NCI-H82 (cell line): ENCODE results near the gene RPUSD1.
A peak's percentile ranks its signal among the peaks of the same experiment; 100 is the strongest.
"Not testable (repeated sequence)": the region's sequence is repeated elsewhere in the genome, so short reads cannot be mapped to it uniquely, and the experiment has no call there.

ENCODE experiments used
- DNase-seq: peaks from one replicate; lab custom pipeline; 2025; lab: John Stamatoyannopoulos, UW

RPUSD1 gene

DNA sequence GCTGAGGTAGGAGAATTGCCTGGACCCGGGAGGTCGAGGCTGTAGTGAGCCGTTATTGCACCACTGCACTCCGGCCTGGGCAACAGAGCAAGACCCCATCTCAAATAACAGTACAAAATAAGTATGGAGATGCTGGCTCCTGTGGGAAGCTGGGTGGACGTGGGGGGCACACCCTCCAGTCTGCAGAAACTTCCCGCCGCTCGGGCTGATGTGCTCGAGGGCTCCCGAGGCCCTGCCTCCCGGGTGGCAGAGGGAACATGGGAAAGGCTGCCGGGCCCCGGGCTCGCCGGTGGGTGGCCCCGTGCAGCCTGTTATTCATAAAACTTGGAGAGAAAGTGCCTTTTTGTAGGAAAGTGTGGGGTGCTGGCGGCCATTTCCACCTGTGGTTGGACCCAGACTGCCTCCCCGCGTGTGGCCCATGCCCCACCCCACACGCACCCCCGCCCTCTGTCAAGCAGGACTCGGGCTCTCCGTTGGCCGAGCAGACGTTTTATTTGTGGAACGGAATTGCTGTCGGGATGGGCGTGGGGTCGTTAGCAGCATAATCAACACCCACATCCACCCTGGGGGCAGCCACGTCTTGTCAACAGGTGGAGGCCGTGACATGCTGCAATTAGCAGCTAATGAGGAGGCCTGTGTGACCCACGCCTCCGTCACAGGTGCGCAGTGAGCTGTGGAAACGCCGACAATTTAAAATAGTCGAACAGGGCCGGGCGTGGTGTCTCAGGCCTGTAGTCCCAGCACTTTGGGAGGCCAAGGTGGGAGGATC lies 40.0 kb downstream of the RPUSD1 start:
- DNase-seq = no peak

DNA sequence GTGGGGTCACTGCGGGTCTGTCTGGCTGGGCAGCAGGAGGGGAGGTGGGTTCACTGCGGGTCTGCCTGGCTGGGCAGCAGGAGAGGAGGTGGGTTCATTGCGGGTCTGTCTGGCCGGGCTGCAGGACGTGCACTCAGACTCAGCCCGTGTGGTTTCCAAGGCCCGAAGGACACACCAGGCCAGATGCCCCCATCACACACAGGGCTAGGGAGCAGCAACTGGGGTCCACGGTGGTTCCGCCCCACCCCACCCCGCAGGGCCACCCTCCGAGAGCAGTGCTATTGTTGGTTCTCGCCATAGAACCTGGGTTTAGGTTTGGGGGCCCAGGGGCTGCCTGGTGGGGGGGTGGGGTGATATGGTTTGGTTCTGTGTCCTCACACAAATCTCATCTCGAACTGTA lies 41.5 kb downstream of the RPUSD1 start:
- DNase-seq = no peak

DNA sequence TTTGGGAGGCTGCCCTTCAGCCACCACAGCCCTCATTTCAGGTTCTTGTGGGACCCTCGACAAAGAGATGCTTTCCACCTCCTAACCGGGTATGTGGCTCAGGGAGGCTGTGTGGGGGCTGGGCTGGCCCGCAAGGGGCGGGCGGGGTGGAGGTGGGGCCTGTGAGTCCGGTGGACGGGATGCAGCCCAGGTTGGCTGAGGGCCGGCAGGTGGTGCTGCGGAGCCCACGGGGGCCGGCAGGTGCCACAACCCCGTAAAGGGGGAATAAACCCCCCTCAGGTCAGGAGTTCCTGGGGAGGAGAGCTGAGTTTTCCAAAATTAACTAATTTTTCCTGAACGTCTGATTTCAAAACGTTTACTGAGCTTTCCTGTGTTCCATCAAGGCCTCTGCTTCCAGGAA lies 42.4 kb downstream of the RPUSD1 start:
- peak; percentile 67 for DNase-seq

DNA sequence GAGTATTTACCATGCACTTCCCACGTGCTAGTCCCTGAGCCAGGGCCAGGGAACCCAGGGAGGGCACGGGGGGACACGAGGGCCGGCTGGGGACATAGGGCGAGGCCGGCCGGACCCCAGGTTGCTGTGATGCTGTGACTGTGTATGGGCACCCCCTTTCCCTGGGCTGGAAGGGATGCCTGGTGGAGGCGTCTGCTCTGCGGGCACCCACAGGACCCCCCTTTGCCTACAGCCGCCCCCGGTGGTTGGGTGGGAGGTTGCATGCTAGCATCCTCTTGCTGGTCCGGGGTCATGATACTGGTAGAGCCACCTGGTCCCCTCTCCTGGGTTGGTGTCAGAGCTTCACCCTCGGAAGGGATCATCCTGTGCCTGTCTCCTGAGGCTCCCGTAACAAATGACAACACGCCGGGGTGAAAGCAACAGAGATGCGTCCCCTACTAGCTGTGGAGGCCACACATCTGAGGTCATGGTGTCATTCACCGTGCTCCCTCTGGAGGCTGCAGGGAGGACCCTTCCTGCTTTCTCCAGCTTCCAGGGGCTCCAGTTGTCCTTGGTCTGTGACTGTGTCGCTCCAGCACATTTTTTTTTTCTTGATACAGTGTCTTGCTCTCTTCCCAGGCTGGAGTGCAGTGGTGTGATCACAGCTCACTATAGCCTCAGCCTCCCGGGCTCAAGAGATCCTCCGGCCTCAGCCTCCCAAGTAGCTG lies 44.2 kb downstream of the RPUSD1 start:
- DNase-seq = peak; percentile 35

DNA sequence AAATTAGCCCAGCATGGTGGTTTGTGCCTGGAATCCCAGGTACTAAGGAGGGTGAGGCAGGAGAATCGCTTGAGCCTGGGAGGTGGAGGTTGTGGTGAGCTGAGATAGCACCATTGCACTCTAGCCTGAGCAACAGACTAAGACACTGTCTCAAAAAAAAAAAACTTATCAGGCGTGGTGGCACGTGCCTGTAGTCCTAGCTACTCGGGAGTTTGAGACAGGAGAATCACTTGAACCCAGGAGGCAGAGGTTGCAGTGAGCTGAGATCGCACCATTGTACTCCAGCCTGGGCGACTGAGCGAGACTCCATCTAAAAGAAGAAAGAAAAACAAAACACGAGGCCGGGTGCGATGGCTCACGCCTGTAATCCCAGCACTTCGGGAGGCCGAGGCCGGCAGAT lies 45.3 kb downstream of the RPUSD1 start:
- not testable (repeated sequence) for DNase-seq

DNA sequence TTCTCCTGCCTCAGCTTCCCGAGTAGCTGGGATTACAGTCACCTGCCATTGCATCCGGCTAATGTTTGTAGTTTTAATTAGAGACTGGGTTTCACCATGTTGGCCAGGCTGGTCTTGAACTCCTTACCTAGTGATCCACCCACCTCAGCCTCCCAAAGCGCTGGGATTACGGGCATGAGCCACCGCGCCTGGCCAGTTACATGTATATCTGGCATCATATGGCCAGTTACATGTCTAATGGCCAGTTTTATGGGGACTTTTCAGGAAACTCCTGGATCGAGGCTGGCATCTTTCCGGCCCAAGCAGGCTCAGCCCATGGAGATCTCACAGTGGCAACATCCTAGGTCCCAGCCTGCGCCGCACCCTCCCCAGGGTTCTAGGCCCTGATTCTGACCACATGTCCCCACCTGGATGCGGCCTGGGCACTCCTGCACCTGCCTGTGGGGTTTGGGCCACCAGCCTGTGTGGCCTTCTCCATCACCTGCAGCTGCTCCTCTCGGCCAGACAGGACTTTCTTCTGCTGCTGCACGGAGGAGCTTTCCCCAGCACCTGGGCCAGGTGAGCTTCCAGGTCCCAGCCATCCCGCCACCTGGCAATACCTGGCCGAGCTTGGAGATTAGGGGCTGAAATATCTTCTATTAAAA lies 46.1 kb downstream of the RPUSD1 start:
- no peak for DNase-seq

DNA sequence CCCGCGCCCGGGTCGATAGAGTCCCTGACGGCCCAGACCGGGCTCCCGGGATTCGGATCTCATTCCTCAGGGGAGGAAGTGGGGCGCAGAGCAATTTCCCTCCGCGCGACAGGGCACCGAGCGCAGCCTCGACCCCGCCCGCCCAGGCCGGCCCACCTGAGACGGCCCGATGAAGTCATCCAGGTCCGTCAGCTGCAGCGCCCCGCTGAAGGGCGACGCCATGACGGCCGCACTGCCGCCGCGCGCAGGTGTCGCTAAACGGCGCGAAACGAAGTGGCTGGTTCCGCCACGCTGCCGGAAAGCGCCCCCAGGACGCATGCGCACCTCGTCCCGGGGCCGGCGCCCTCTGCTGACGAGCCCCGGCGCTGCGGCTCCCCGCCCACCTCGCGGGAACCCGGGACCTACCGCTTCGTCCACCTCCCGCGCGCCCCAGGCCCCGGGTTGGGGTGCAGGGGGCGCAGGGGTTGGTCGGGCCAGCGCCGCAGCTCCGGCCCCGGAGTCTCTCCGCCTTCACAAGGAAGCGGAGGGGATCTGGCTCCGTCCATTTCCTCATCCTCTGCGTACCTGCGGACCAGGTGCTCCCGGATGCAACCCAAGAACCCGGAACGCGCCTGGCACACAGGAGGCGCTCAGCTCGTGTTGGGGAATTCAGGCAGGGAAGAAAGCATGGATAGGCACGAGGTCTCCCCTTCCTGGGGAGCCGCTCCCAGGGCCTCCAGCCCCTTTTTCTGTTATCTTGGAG lies 47.2 kb downstream of the RPUSD1 start, which contains the start of gene CIAO3:
Gene CIAO3, minus strand, starts transcription at position 234 of the 742 bp plus-strand sequence. Its CDS starts 12 bp downstream, at position 222.
- DNase-seq = peak; percentile 92

DNA sequence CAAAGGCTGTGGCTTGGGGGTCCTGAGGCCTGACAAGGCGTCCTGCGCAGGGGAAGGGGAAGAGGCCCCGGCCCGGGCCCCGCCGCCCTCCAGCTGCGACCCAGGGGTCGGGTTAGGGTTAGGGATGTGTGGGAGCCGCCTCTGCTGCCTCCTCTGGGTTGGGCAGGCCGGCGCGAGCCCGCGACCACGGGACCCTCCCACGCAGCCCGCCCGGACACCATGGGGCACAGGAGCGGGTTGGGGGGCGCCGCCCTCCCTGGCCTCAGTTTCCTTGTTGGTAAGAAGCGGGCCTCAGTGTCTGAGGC lies 47.8 kb downstream of the RPUSD1 start:
- no peak for DNase-seq

DNA sequence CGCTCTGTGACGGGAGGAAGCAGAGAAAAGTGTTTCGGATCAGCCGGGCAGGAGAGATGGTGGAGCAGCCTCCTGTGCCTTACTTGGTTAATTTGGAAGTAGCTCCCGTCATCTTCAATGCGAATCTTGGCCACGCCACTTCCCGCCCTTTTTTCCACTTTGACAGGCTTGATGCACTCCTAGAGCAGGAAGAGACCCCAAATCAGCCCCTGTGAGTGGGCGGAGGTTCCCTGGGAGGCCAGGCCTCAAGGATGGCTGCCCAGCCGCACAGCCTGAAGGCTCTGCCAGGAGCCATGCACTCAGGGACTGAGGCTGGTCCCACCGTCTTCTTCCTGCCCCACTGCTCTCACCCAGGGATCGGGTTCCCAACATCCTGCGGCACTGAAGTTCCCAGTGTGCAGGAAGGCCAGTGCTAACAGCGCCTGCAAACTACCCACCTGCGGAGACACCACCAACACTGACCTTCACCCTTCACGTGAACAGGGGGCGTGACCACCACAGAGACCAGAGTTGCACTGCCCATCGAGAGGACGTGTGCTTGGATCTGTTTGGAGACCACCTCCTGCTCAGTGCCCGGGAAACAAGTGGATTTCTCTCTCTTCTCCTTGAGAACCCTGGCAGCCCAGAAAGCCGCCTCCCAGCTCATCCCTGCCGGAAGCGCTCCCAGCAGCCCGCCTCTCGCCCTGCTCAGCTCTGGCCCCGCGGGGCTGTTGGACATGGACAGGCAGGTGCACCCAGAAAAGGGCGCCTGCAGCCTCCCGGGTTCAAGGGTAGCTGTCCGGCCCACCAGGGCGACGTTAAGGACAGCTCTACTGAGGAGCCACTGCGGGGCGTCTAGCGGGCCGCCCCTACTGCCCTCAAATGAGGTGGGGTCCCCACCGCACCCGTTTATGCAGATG lies 48.4 kb downstream of the RPUSD1 start:
- no peak for DNase-seq

DNA sequence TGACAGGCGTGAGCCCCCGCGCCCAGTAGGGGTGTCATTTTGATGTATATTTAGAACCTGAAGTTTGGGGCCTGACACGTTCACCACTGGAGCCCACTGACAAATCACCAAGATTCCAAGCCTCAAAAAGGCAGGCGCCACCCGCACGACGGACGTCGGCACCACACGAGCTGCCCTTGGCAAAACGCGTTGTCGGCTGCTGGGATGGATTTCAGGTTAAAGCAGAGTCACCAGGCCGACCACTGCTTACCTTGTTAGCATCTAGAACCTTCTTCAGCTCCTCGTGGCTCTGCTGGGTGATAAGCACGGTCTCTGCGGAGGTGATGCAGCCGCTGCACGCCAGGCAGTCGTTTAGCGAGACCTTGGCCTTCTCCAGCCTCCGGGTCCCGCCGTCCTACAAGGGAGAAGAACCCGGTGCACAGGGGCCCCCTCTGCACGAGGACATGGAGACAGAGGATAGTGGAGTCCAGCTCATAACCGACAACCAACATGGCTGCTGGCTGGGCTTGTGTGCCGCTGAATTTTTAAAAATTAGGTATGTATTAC lies 51.2 kb downstream of the RPUSD1 start:
- DNase-seq = no peak

DNA sequence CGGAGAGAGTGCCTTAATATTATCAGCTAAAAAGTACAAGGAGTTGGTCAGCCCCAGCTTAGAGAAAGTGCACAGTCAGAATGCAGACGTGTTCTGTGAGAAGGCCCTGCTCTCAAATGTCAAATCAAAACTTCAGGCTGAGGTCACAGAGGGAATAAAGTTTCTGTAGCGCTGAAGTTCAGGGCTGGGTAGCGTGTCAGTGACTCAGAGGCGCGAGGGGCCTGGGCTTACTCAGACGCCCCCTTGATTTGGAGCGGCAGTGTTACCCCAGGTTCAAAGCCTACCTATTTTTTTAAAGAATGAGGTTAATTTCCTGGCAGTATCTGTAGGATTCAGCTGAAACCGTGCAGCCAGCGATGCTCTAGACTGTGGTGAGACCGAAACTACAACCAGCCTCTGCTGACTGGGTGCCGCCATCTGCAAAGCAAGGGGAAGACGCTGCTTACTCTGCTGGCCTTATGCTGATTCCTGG lies 52.2 kb downstream of the RPUSD1 start:
- no peak for DNase-seq

DNA sequence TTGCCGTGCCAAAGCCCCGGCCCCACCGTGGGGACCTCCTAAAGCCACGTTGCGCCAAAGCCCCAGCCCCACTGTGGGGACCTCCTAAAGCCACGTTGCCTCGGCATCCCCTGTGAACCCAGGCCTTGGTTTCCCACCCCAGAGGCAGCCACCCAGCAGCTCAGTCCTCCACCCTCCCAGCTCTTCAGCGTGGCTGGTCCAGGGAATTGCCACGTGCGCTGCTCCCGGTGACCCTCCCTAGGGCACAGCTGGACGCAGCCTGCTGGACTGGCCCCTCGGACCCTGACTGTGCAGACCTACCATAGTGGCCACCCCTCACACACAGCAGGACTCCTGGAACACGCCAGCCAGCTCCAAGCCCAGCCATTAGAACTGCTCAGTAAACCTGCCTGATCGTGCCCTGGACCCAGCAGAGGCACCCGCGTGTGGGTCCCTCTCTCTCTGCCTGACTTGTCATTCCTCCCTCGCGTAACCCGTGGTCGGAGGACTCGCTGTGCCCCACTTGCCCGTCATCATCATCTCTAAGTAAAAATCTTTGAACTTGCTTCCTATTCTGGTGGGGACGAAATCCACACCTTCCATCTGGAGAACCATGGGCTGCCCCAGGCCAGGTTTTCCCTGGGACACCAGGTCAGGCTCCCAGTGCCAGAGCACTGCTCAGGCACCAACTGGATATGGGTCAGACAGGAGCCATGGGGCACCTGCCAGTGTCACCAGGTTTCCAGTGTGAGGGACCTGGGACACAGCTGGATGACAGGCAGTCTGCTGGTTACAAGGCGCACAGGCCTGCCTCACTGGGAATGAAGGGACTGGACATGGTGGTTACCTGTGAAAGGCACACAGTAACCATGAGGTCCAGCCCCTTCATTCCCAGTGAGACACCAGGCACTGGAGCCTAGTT lies 53.0 kb downstream of the RPUSD1 start:
- no peak for DNase-seq
